IMR-90 (cell line): ENCODE results near the gene EDNRB.

Experiments
- CHD1 ChIP-seq: IDR thresholded peaks from 2 replicates; pipeline ENCODE4 v1.6.1; 2012; ENCODE audit warnings: low read depth, low read length, improper control_type of control experiment
- FOS ChIP-seq: fragments of 150-350 bp; IDR thresholded peaks from 2 replicates; pipeline ENCODE4 v1.6.1; 2016; ENCODE audit warnings: low read depth, low read length
- MAZ ChIP-seq: IDR thresholded peaks from 2 replicates; pipeline ENCODE4 v1.6.1; 2012; ENCODE audit warnings: low read depth, mild to moderate bottlenecking, low read length, improper control_type of control experiment, moderate library complexity, borderline replicate concordance
- POLR2A ChIP-seq: IDR thresholded peaks from 2 replicates; pipeline ENCODE4 v1.6.1; 2012; ENCODE audit warnings: mild to moderate bottlenecking, low read depth, low read length
- RAD21 ChIP-seq: IDR thresholded peaks from 2 replicates; pipeline ENCODE4 v1.6.1; 2012; ENCODE audit warnings: low read length, improper control_type of control experiment
- RFX5 ChIP-seq: IDR thresholded peaks from 2 replicates; pipeline ENCODE4 v1.8.0; 2012; ENCODE audit warnings: low read depth, mild to moderate bottlenecking, low read length, moderate library complexity
- SMC3 ChIP-seq: fragments of 150-350 bp; IDR thresholded peaks from 2 replicates; pipeline ENCODE4 v1.6.1; 2016; ENCODE audit warnings: low read depth, mild to moderate bottlenecking, antibody characterized with exemption, low read length, moderate library complexity
- TF ChIP-seq, protein P1 (sequence below): conservative IDR thresholded peaks from 2 replicates; pipeline ENCODE4 v1.5.1; 2012; ENCODE audit warnings: mild to moderate bottlenecking, low read depth, low read length, improper control_type of control experiment
- TF ChIP-seq, protein P2 (sequence below): fragments of 150-350 bp; IDR thresholded peaks from 2 replicates; pipeline ENCODE4 v1.6.1; 2017; ENCODE audit warnings: mild to moderate bottlenecking, antibody characterized with exemption, low read length, low read depth

- TF ChIP-seq FOS (no peak), POLR2A (no peak), RAD21 (no peak), CHD1 (no peak), SMC3 (no peak), MAZ (no peak), RFX5 (no peak)
- TF ChIP-seq, protein P1, sequence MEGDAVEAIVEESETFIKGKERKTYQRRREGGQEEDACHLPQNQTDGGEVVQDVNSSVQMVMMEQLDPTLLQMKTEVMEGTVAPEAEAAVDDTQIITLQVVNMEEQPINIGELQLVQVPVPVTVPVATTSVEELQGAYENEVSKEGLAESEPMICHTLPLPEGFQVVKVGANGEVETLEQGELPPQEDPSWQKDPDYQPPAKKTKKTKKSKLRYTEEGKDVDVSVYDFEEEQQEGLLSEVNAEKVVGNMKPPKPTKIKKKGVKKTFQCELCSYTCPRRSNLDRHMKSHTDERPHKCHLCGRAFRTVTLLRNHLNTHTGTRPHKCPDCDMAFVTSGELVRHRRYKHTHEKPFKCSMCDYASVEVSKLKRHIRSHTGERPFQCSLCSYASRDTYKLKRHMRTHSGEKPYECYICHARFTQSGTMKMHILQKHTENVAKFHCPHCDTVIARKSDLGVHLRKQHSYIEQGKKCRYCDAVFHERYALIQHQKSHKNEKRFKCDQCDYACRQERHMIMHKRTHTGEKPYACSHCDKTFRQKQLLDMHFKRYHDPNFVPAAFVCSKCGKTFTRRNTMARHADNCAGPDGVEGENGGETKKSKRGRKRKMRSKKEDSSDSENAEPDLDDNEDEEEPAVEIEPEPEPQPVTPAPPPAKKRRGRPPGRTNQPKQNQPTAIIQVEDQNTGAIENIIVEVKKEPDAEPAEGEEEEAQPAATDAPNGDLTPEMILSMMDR: no peak
- TF ChIP-seq, protein P2, sequence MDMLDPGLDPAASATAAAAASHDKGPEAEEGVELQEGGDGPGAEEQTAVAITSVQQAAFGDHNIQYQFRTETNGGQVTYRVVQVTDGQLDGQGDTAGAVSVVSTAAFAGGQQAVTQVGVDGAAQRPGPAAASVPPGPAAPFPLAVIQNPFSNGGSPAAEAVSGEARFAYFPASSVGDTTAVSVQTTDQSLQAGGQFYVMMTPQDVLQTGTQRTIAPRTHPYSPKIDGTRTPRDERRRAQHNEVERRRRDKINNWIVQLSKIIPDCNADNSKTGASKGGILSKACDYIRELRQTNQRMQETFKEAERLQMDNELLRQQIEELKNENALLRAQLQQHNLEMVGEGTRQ: no peak
Observed at GRCh38 chr13:77868717-77869116, 49.9 kb downstream of the EDNRB start.
